Psoas muscle (tissue), 8 donors: ENCODE measurements around the gene PIM1. TPM values are rescaled to one million over a fixed set of nuclear protein-coding genes. Genes with fewer than 3 reads are reported as not detected.
A peak's percentile ranks its signal among the peaks of the same experiment; 100 is the strongest.

ENCODE experiments used
- ATAC-seq, 4 donors: fragments of 200-7000 bp; cut with Tn5 transposase; one replicate each; pipeline ENCODE4 v1.9.1; 2020; ENCODE audit warnings: moderate library complexity in 3 of 4, mild to moderate bottlenecking in 2 of 4
- DNase-seq, 2 donors: peaks; one replicate each; pipeline ENCODE4 v3.0.0-alpha.2; 2020
- H3K27ac ChIP-seq: fragments of 200-600 bp; one replicate; pipeline ENCODE4 v1.8.0; 2022
- H3K27me3 ChIP-seq, 3 donors: fragments of 200-600 bp in 1 of 3; one replicate each; pipeline versions ENCODE4 v1.6.1 to v1.8.0; 2013 to 2022; ENCODE audit warnings: low read length in 2 of 3, mild to moderate bottlenecking in 2 of 3, moderate library complexity in 1 of 3; ENCODE audit not compliant: insufficient read depth in 3 of 3
- H3K36me3 ChIP-seq, 2 donors: fragments of 200-600 bp in 1 of 2; one replicate each; pipeline versions ENCODE4 v1.6.1 to v1.8.0; 2013 to 2022; ENCODE audit warnings: low read depth in 1 of 2, mild to moderate bottlenecking in 1 of 2, moderate library complexity in 1 of 2; ENCODE audit not compliant: insufficient read depth in 1 of 2
- H3K4me1 ChIP-seq: fragments of 200-600 bp; one replicate; pipeline ENCODE4 v1.8.0; 2022
- H3K4me3 ChIP-seq: fragments of 200-600 bp; one replicate; pipeline ENCODE4 v1.8.0; 2022; ENCODE audit warnings: mild to moderate bottlenecking
- H3K9me3 ChIP-seq: fragments of 200-600 bp; one replicate; pipeline ENCODE4 v1.8.0; 2022
- WGBS, 3 donors: extraction: QIAGEN DNeasy Blood & Tissue Kit; methylation state at CpG; one replicate each; pipeline versions ENCODE4 v1.1.6 to v1.1.7; 2013; 5-methylcytosine and 5-hydroxymethylcytosine counted together
- intact Hi-C, 2 donors: fragments of 100-400 bp; cut with DNase I; formaldehyde crosslinking; loops; one replicate each; pipeline versions ENCODE4 v1.11.0 to v1.14.2; 2022
- polyA plus RNA-seq, 3 donors: library from polyadenylated mRNA; stranded (reverse); fragments of 200-250 nt; gene quantifications; one replicate each; pipeline ENCODE4 v1.2.3, GENCODE V29; 2013
- total RNA-seq, 4 donors: library from RNA; stranded (reverse); fragmentation: NEBNext Ultra II Directional in 2 of 4; extraction: Animal tissue kit (Norgen Biotek cat#: 25700) in 2 of 4; gene quantifications; one replicate each; pipeline versions ENCODE4 v1.2.1 to v1.2.4, GENCODE V29; 2021 to 2023
- TF ChIP-seq, protein P1 (sequence below): fragments of 200-600 bp; IDR thresholded peaks from one replicate; pipeline ENCODE4 v1.8.0; 2022; ENCODE audit warnings: antibody characterized with exemption
- donor health status: healthy with polysubstance abuse.
- donor health status: DM: no; HTN: no; CAD: no; lungs with moderate emphysema.
- donor health status: Bipolar disorder and iron deficiency.
- donor health status: healthy.
- donor health status: DM: yes; HTN: yes; CAD: no.
- donor health status: DM: no; HTN: no; CAD: no.
- donor health status: DM: no; HTN: no; CAD: no.
- donor health status: DM: yes; HTN: yes; CAD: no.

PIM1 gene
- total and polyA plus RNA-seq, 7 donors: 2.8 to 45.5 (median 18.0) TPM

- DNase-seq (no peak), ATAC-seq (no peak)
- no peak overlapping the region for H3K4me3 ChIP-seq
- H3K27me3 ChIP-seq: no peaks in the 10 kb centered on the region
- no peaks in the 10 kb centered on the region for H3K4me1 ChIP-seq
- no peak overlapping the region for H3K27ac ChIP-seq
- 89 to 93% (median 91%) methylated on average over 9 of the region's 9 CpGs for WGBS, 3 donors
- TF ChIP-seq, protein P1, sequence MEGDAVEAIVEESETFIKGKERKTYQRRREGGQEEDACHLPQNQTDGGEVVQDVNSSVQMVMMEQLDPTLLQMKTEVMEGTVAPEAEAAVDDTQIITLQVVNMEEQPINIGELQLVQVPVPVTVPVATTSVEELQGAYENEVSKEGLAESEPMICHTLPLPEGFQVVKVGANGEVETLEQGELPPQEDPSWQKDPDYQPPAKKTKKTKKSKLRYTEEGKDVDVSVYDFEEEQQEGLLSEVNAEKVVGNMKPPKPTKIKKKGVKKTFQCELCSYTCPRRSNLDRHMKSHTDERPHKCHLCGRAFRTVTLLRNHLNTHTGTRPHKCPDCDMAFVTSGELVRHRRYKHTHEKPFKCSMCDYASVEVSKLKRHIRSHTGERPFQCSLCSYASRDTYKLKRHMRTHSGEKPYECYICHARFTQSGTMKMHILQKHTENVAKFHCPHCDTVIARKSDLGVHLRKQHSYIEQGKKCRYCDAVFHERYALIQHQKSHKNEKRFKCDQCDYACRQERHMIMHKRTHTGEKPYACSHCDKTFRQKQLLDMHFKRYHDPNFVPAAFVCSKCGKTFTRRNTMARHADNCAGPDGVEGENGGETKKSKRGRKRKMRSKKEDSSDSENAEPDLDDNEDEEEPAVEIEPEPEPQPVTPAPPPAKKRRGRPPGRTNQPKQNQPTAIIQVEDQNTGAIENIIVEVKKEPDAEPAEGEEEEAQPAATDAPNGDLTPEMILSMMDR: no peak
- intact Hi-C loops: loop anchor here in 1 of 2 donors (10.0 kb wide), 2 partner anchors 322 to 442 kb away; partner anchors contain the start of gene C6orf89
- no peaks in the 10 kb centered on the region for H3K36me3 ChIP-seq
- H3K9me3 ChIP-seq: no peaks in the 10 kb centered on the region
Observed at GRCh38 chr6:37206622-37207021, 36.7 kb downstream of the PIM1 start.

GRCh38 chr6:37207903-37208456, 38.0 kb downstream of the PIM1 start:
- no peaks in the 10 kb centered on the region for H3K36me3 ChIP-seq
- H3K9me3 ChIP-seq: no peaks in the 10 kb centered on the region
- H3K27me3 ChIP-seq: no peaks in the 10 kb centered on the region
- no peaks in the 10 kb centered on the region for H3K4me1 ChIP-seq
- no peak overlapping the region for H3K4me3 ChIP-seq
- WGBS, 3 donors: 58 to 68% (median 62%) methylated on average over 7 of the region's 7 CpGs
- intact Hi-C loops: loop anchor here (2.0 to 10.0 kb wide), 3 partner anchors 35 to 443 kb away; partner anchors contain the start of gene C6orf89 (in 1 of the 2)
- TF ChIP-seq, protein P1: peak; percentile 66
- DNase-seq (peak; percentile 83 to 85), ATAC-seq (peak; percentile 64 to 76 (median 74))
- no peak overlapping the region for H3K27ac ChIP-seq

DNA sequence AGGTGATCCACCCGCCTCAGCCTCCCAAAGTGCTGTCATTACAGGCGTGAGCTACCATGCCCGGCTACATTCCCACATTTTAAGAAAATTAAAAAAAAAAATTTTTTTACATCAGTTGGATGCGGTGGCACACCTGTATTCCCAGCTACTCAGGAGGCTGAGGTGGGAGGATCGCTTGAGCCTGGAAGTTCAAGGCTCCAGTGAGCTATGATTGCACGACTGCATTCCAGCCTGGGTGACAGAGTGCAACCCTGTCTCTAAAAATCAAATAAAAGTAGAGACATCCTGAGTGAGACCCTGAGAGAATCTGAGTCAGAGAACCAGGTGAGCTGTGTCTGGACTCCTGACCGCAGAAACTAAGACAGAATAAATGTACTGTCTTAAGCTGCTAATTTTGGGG, 38.8 kb downstream of the PIM1 start:
- H3K4me3 ChIP-seq: no peak overlapping the region
- ATAC-seq (no peak), DNase-seq (no peak)
- H3K27ac ChIP-seq: no peak overlapping the region
- H3K27me3 ChIP-seq: no peaks in the 10 kb centered on the region
- H3K4me1 ChIP-seq: no peaks in the 10 kb centered on the region
- WGBS, 3 donors: 93 to 98% (median 95%) methylated on average over 7 of the region's 7 CpGs
- H3K9me3 ChIP-seq: no peaks in the 10 kb centered on the region
- intact Hi-C loops: loop anchor here (2.0 to 10.0 kb wide), 3 partner anchors 36 to 444 kb away; partner anchors contain the start of gene C6orf89 (in 1 of the 2)
- TF ChIP-seq, protein P1: no peak
- H3K36me3 ChIP-seq: no peaks in the 10 kb centered on the region

GRCh38 chr6:37209461-37210205, 39.7 kb downstream of the PIM1 start:
- Histone ChIP-seq H3K4me3 (no peak overlapping the region), H3K27me3 (no peaks in the 10 kb centered on the region), H3K36me3 (no peaks in the 10 kb centered on the region), H3K4me1 (no peaks in the 10 kb centered on the region), H3K27ac (no peak overlapping the region), H3K9me3 (no peaks in the 10 kb centered on the region)
- ATAC-seq (peak in 1 of 4 donors; percentile 16), DNase-seq (no peak)
- WGBS, 3 donors: 87 to 88% (median 88%) methylated on average over 12 of the region's 12 CpGs
- intact Hi-C loops: loop anchor here (1.0 to 10.0 kb wide), 5 partner anchors 37 to 445 kb away; partner anchors contain the start of gene C6orf89 (in 2 of the 2)
- TF ChIP-seq, protein P1: no peak
